GM23248 (cell line): ENCODE measurements around the gene SORD. TPM values are rescaled to one million over a fixed set of nuclear protein-coding genes. Genes with fewer than 3 reads are reported as not detected.
"Not testable (repeated sequence)": the region's sequence is repeated elsewhere in the genome, so short reads cannot be mapped to it uniquely, and the experiment has no call there.

ENCODE experiments used
- DNase-seq: peaks from one replicate; pipeline ENCODE4 v3.0.0-alpha.2; 2015
- H2AFZ ChIP-seq: fragments of 200-600 bp; sonication (generic); 2 replicates; pipeline ENCODE4 v1.6.1; 2016; ENCODE audit warnings: antibody characterized with exemption
- H3F3A ChIP-seq: fragments of 200-600 bp; sonication (generic); 2 replicates; pipeline ENCODE4 v1.6.1; 2016; ENCODE audit warnings: mild to moderate bottlenecking, antibody characterized with exemption, mixed run types; ENCODE audit not compliant: insufficient read depth
- H3K27ac ChIP-seq: fragments of 200-600 bp; sonication (generic); 2 replicates; pipeline ENCODE4 v1.5.1; 2016; ENCODE audit warnings: mild to moderate bottlenecking
- H3K27me3 ChIP-seq: fragments of 200-600 bp; sonication (generic); replicated peaks from 2 replicates; pipeline ENCODE4 v1.6.1; 2016; ENCODE audit warnings: mild to moderate bottlenecking; ENCODE audit not compliant: insufficient read depth
- H3K36me3 ChIP-seq: fragments of 200-600 bp; sonication (generic); 2 replicates; pipeline ENCODE4 v1.6.1; 2016; ENCODE audit warnings: low read depth, mild to moderate bottlenecking
- H3K4me1 ChIP-seq: fragments of 200-600 bp; sonication (generic); 2 replicates; pipeline ENCODE4 v1.6.1; 2016; ENCODE audit warnings: mild to moderate bottlenecking; ENCODE audit not compliant: insufficient read depth
- H3K4me2 ChIP-seq: fragments of 200-600 bp; sonication (generic); one replicate; pipeline ENCODE4 v1.6.1; 2016; ENCODE audit warnings: mild to moderate bottlenecking; ENCODE audit not compliant: unreplicated experiment
- H3K4me3 ChIP-seq: fragments of 200-600 bp; sonication (generic); 2 replicates; pipeline ENCODE4 v1.5.1; 2016; ENCODE audit warnings: mild to moderate bottlenecking
- H3K79me2 ChIP-seq: fragments of 200-600 bp; sonication (generic); 2 replicates; pipeline ENCODE4 v1.6.1; 2016; ENCODE audit warnings: mild to moderate bottlenecking; ENCODE audit not compliant: insufficient read depth
- H3K9ac ChIP-seq: fragments of 200-600 bp; sonication (generic); 2 replicates; pipeline ENCODE4 v1.6.1; 2016; ENCODE audit warnings: mild to moderate bottlenecking
- H3K9me2 ChIP-seq: fragments of 200-600 bp; sonication (generic); 2 replicates; pipeline ENCODE4 v1.6.1; 2016; ENCODE audit warnings: mixed run types, mild to moderate bottlenecking, moderate library complexity; ENCODE audit not compliant: insufficient read depth
- H3K9me3 ChIP-seq: fragments of 200-600 bp; sonication (generic); one replicate; pipeline ENCODE4 v1.6.1; 2017; ENCODE audit warnings: low read depth
- H4K20me1 ChIP-seq: fragments of 200-600 bp; sonication (generic); 2 replicates; pipeline ENCODE4 v1.6.0; 2016; ENCODE audit not compliant: insufficient read depth
- EZH2 ChIP-seq: fragments of 200-600 bp; sonication (generic); IDR thresholded peaks from 2 replicates; pipeline ENCODE4 v1.6.1; 2018; ENCODE audit warnings: antibody characterized with exemption, mild to moderate bottlenecking; ENCODE audit not compliant: insufficient read depth, poor library complexity, severe bottlenecking
- EZH2phosphoT487 ChIP-seq: fragments of 200-600 bp; sonication (generic); IDR thresholded peaks from 2 replicates; pipeline ENCODE4 v1.6.1; 2018; ENCODE audit warnings: antibody characterized with exemption, moderate library complexity, mild to moderate bottlenecking, low read depth; ENCODE audit not compliant: insufficient read depth
- WGBS, 2 experiments: methylation state at CpG; one replicate each; pipeline ENCODE4 v1.1.6; 2015 to 2017; ENCODE audit warnings: low lambda C conversion rate in 2 of 2, low coverage in 1 of 2; ENCODE audit errors: missing lambda C conversion rate in 2 of 2; 5-methylcytosine and 5-hydroxymethylcytosine counted together
- in situ Hi-C: fragments of 300-500 bp; cut with MboI; formaldehyde crosslinking; loops from 2 replicates; pipeline ENCODE4 v1.15.0; 2020
- polyA plus RNA-seq: library from polyadenylated mRNA; unstranded; fragments of >200 nt; fragmentation: Nextera tagmentation; extraction: Ambion mirVana; gene quantifications from 2 replicates; pipeline ENCODE4 v1.2.1, GENCODE V29; 2016
- total RNA-seq: library from RNA; depleted of rRNA; stranded (reverse); fragments of >200 nt; shearing (Covaris generic); gene quantifications from 2 replicates; pipeline ENCODE4 v1.2.3, GENCODE V29; 2014

Gene SORD
- total and polyA plus RNA-seq, 2 experiments from 2014 or later, result 10.9 to 12.9 TPM

DNA sequence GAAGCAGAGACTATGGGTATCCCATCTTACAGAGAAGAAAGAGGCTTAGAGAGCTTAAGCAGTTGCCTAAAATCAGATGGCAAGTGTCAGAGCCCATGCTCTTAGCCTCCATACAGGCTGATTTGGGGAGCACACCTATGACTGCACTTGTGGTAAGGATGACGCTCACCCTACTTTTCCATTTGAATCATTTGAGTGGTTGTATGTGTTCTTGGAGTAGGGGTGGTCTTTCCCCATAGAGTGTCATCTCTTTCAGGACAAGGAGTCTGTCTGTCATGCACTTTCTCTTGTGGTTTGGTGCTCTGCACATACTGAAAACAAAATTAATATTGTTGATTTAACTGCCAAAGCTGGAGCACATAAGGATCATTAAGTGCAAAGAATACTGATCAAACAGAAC is 35.3 kb upstream of the SORD start:
- H3K9me3 ChIP-seq, H3K9ac ChIP-seq, H3F3A ChIP-seq, H3K4me3 ChIP-seq, H3K36me3 ChIP-seq, H4K20me1 ChIP-seq, H2AFZ ChIP-seq, in situ Hi-C loops, H3K79me2 ChIP-seq, H3K4me1 ChIP-seq, DNase-seq, H3K27ac ChIP-seq, H3K4me2 ChIP-seq, H3K9me2 ChIP-seq: not testable (repeated sequence)
- 25 to 40% methylated on average over 1 of the region's 1 CpG for WGBS, 2 experiments
- H3K27me3 ChIP-seq, result 0 out of 2 replicates have a peak, but pooled peaks cover 11% of the 10 kb centered on the region

DNA sequence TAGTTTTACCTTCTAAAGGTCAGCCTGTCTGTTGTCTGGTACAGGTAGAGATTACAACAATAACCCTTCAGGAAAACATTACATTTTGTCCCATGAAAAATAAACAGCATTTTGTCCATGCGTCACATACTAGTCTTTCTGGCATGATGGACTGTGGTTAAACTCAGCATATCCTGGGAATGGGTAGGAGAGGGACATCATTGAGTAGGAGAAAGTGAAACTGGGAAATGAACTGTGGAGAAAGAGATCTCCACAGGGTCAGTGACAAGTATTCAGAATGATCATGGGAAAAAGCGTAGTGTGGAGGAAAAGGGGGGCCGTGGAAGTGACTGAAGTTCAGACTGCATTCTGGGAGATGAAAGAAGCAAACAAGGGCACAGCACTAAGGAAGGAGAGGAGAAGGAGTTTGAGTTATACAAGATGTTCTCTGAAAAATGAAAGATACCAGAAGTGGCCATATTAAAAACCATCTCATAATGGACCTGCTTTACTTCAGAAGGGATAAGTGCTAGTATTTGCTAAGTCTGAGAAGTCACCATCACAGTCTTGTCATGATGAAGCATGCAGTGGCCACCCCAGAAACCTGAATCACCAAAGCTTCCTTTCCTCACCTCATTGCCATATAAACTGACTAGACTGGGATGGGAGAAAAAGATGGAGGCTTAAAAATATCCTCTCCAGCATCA is 34.7 kb upstream of the SORD start:
- H3K27ac ChIP-seq, H3K9me3 ChIP-seq, H3K36me3 ChIP-seq, H3K4me3 ChIP-seq, H3F3A ChIP-seq, H2AFZ ChIP-seq, H4K20me1 ChIP-seq, in situ Hi-C loops, H3K27me3 ChIP-seq, H3K9ac ChIP-seq, H3K4me1 ChIP-seq, H3K9me2 ChIP-seq, H3K79me2 ChIP-seq, H3K4me2 ChIP-seq, DNase-seq: not testable (repeated sequence)
- 6 to 14% methylated on average over 1 to 3 of the region's 3 CpGs for WGBS, 2 experiments

DNA sequence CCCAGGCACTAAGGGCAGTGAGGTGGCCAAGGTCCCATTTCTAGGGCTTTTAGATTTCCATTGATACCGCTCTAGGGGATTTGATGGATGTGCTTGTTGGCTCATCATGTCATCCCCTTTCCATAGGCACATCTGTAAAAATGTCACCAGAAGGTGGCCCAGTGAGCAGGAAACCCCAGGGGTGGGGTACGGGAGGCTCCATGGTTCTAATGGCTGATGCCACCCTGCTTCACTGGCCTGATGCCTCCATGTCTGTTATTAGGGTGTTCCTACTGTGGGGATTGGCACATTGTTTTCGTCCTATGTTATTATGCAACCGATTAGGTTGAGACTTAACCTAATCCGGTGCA is 34.1 kb upstream of the SORD start:
- H3K27ac ChIP-seq, in situ Hi-C loops, H3K9me3 ChIP-seq, H2AFZ ChIP-seq, H3K9me2 ChIP-seq, DNase-seq, H3F3A ChIP-seq, H3K9ac ChIP-seq, H4K20me1 ChIP-seq, H3K36me3 ChIP-seq, H3K4me2 ChIP-seq, H3K79me2 ChIP-seq, H3K27me3 ChIP-seq, H3K4me3 ChIP-seq, H3K4me1 ChIP-seq: not testable (repeated sequence)
- 40 to 53% methylated on average over 4 to 5 of the region's 5 CpGs for WGBS, 2 experiments

DNA sequence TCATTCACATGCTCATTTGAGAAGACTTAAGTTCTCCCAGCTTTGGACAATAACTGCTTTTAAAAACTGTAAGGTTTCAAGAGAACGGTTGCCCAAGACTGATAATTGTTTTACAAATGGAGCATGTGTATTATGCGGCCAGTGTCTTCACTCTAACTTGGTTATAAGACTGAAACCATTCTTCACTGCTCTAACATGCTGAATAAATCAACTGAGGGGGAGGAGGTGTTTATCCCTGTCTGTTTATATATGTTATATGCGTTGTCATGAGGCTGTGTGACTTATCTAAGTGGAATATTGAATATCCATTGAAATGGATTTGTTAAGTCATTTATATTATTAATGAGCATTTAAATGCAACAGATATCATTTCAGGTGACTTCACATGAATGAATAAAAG is 25.4 kb upstream of the SORD start:
- in situ Hi-C loops, DNase-seq, H3K9me2 ChIP-seq, H3K36me3 ChIP-seq, H3K27ac ChIP-seq, H2AFZ ChIP-seq, H3K4me3 ChIP-seq, H3F3A ChIP-seq, H3K79me2 ChIP-seq, H3K9ac ChIP-seq, H3K4me1 ChIP-seq, H4K20me1 ChIP-seq, H3K4me2 ChIP-seq, H3K27me3 ChIP-seq, H3K9me3 ChIP-seq: not testable (repeated sequence)
- 53 to 59% methylated on average over 3 of the region's 3 CpGs for WGBS, 2 experiments

DNA sequence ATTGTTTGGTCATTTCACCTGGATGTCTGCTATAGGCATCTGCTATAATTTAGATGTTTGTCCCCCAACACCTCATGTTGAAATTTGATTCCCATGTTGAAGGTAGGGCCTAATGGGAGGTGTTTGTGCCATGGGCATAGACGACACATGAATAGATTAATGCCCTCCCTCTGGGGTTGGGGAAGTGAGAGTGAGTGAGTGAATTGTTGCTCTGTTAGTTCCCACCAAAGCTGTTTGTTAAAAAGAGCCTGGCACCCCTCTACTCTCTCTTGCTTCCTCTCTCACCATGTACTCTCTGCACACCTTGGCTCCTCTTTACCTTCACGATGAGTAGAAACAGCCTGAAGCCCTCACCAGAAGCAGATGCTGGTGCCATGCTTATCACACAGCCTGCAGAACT is 23.9 kb upstream of the SORD start:
- no peaks in the 10 kb centered on the region for H3K9me3 ChIP-seq
- no peak overlapping the region for H3K9ac ChIP-seq
- no peak for DNase-seq
- no peaks in the 10 kb centered on the region for H4K20me1 ChIP-seq
- no peaks in the 10 kb centered on the region for H3K79me2 ChIP-seq
- no peaks in the 10 kb centered on the region for H3K27me3 ChIP-seq
- no peaks in the 10 kb centered on the region for H3K9me2 ChIP-seq
- no peak overlapping the region for H3K27ac ChIP-seq
- WGBS, 2 experiments, result 27% methylated on average over 2 of the region's 2 CpGs
- no peak overlapping the region for H3K4me3 ChIP-seq
- TF ChIP-seq EZH2 (no peak), EZH2phosphoT487 (no peak)
- H3F3A ChIP-seq, result no peaks in the 10 kb centered on the region
- no peaks in the 10 kb centered on the region for H3K36me3 ChIP-seq
- no peaks in the 10 kb centered on the region for H3K4me1 ChIP-seq
- H2AFZ ChIP-seq, result no peak overlapping the region
- in situ Hi-C loops, result no loop called here
- H3K4me2 ChIP-seq, result no peak overlapping the region

- H3K27ac ChIP-seq, H3F3A ChIP-seq, H3K9ac ChIP-seq, H2AFZ ChIP-seq, H3K9me2 ChIP-seq, H3K36me3 ChIP-seq, H3K27me3 ChIP-seq, H4K20me1 ChIP-seq, H3K4me1 ChIP-seq, DNase-seq, in situ Hi-C loops, H3K4me2 ChIP-seq, H3K4me3 ChIP-seq, H3K9me3 ChIP-seq, H3K79me2 ChIP-seq: not testable (repeated sequence)
- WGBS, 2 experiments, result 16 to 21% methylated on average over 1 of the region's 1 CpG
These were observed 21.8 kb upstream of the SORD start for GRCh38 chr15:45001180-45001579.

DNA sequence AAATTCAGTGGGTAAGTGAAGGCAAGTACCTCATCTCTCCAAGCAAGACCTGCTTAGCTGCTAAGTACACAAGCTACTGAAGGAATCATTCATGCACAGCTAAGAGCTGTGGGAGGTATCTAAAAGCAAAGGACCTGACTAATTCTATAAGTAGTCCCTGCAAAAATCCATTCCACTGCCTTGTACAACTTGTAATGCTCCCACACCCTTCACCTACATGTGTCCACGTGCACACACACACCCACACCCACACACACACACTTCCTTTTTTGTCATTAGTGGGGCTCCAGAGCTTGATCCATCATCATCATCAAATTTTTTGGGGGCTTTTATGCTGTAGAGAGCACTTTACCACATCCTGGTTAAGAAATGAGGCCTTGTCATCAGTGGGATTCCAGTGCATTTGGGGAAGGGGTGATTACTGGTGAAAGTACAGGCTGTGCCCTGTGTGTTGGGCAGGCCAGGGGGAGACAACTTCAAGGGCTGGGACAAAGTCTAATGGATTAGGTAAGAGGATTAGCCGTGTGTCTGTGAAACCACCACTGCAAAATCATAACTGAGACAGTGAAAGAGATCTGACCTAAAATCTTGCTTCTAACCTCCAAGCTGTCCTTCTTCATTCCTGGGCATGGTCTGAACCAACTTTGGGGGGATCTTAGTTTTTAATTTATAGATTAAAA is 19.1 kb upstream of the SORD start:
- H3K4me1 ChIP-seq, in situ Hi-C loops, H3K9me3 ChIP-seq, H3K79me2 ChIP-seq, H3K9me2 ChIP-seq, H3K4me2 ChIP-seq, H3F3A ChIP-seq, H3K36me3 ChIP-seq, H3K4me3 ChIP-seq, H3K9ac ChIP-seq, H3K27ac ChIP-seq, H4K20me1 ChIP-seq, H2AFZ ChIP-seq, DNase-seq, H3K27me3 ChIP-seq: not testable (repeated sequence)
- WGBS, 2 experiments, result 38 to 45% methylated on average over 2 of the region's 2 CpGs
